IMR-90 (cell line): ENCODE data around the gene MLLT10. TPM values are rescaled to one million over a fixed set of nuclear protein-coding genes. Genes with fewer than 3 reads are reported as not detected.

ENCODE experiments used
- ATAC-seq: fragments of 200-7000 bp; cut with Tn5 transposase; 2 replicates; pipeline ENCODE4 v1.9.1; 2020; ENCODE audit warnings: low read depth, mild to moderate bottlenecking, moderate library complexity
- BruUV-seq: library from RNA; stranded (reverse); fragments of 400-500 nt; replicated peaks from 2 replicates; lab custom pipeline; 2021; lab: Mats Ljungman, UMichigan
- CTCF ChIA-PET: fragments of 300-600 bp; formaldehyde crosslinking; extraction: SDS; loops from one replicate; lab custom pipeline; 2021; ENCODE audit warnings: antibody characterized with exemption; lab: Yijun Ruan, JAX
- POLR2A ChIA-PET: fragments of 300-600 bp; sonication (Branson Sonifier 250); formaldehyde crosslinking; loops from one replicate; lab custom pipeline; 2022; ENCODE audit warnings: antibody characterized with exemption; ENCODE audit not compliant: unreplicated experiment; lab: Charles Lee
- DNase-seq: peaks from one replicate; pipeline ENCODE4 v3.0.0; 2013
- H2AFZ ChIP-seq: replicated peaks from 2 replicates; pipeline ENCODE3; 2013; ENCODE audit warnings: low read length, mild to moderate bottlenecking; ENCODE audit not compliant: poor library complexity
- H2AK5ac ChIP-seq: 2 replicates; pipeline ENCODE4 v1.6.1; 2013; ENCODE audit warnings: low read depth, low read length, inconsistent platforms
- H2AK9ac ChIP-seq: replicated peaks from 2 replicates; pipeline ENCODE3; 2013; ENCODE audit warnings: mild to moderate bottlenecking, low read depth, low read length, moderate library complexity; ENCODE audit not compliant: poor library complexity
- H2BK120ac ChIP-seq: 2 replicates; pipeline ENCODE4 v1.6.1; 2013; ENCODE audit warnings: low read depth, low read length, inconsistent platforms
- H2BK15ac ChIP-seq: 3 replicates; pipeline ENCODE4 v1.6.1; 2013; ENCODE audit warnings: low read depth, low read length, inconsistent platforms
- H2BK20ac ChIP-seq: 2 replicates; pipeline ENCODE4 v1.6.1; 2013; ENCODE audit warnings: low read depth, mild to moderate bottlenecking, inconsistent platforms, low read length, moderate library complexity
- H2BK5ac ChIP-seq: 2 replicates; pipeline ENCODE4 v1.6.1; 2013; ENCODE audit warnings: mild to moderate bottlenecking, low read depth, low read length, inconsistent platforms; ENCODE audit not compliant: poor library complexity, severe bottlenecking
- H3K14ac ChIP-seq: replicated peaks from 2 replicates; pipeline ENCODE4 v1.6.1; 2013; ENCODE audit warnings: low read depth, low read length, inconsistent platforms
- H3K18ac ChIP-seq: 2 replicates; pipeline ENCODE4 v1.6.1; 2013; ENCODE audit warnings: low read depth, low read length, control low read depth
- H3K23ac ChIP-seq: 2 replicates; pipeline ENCODE4 v1.6.1; 2013; ENCODE audit warnings: low read depth, low read length, inconsistent platforms
- H3K27ac ChIP-seq: 2 replicates; pipeline ENCODE4 v1.5.1; 2013; ENCODE audit warnings: mild to moderate bottlenecking, control low read depth, low read length; ENCODE audit not compliant: insufficient read depth
- H3K27me3 ChIP-seq: 2 replicates; pipeline ENCODE4 v1.6.1; 2013; ENCODE audit warnings: low read length; ENCODE audit not compliant: control insufficient read depth, insufficient read depth
- H3K36me3 ChIP-seq: 2 replicates; pipeline ENCODE4 v1.6.1; 2013; ENCODE audit warnings: low read length, mixed read lengths; ENCODE audit not compliant: control insufficient read depth, insufficient read depth
- H3K4ac ChIP-seq: 2 replicates; pipeline ENCODE4 v1.6.1; 2013; ENCODE audit warnings: low read depth, low read length, inconsistent platforms
- H3K4me1 ChIP-seq: 2 replicates; pipeline ENCODE4 v1.6.1; 2013; ENCODE audit warnings: low read length, mixed read lengths; ENCODE audit not compliant: control insufficient read depth, insufficient read depth
- H3K4me2 ChIP-seq: 2 replicates; pipeline ENCODE4 v1.6.1; 2013; ENCODE audit warnings: low read depth, mild to moderate bottlenecking, control low read depth, low read length, moderate library complexity
- H3K4me3 ChIP-seq: 2 replicates; pipeline ENCODE4 v1.5.1; 2013; ENCODE audit warnings: low read depth, mild to moderate bottlenecking, control low read depth, low read length, moderate library complexity; ENCODE audit not compliant: insufficient read depth
- H3K56ac ChIP-seq: 2 replicates; pipeline ENCODE4 v1.6.1; 2013; ENCODE audit warnings: low read length, inconsistent platforms; ENCODE audit not compliant: insufficient read depth; ENCODE audit errors: extremely low read depth
- H3K79me1 ChIP-seq, 2 experiments: 2 replicates each; pipeline ENCODE4 v1.6.1; 2013; ENCODE audit warnings: low read length in 2 of 2, inconsistent platforms in 1 of 2, low read depth in 1 of 2
- H3K9ac ChIP-seq: 2 replicates; pipeline ENCODE4 v1.6.1; 2013; ENCODE audit warnings: low read depth, low read length, control low read depth
- H3K9me1 ChIP-seq: 2 replicates; pipeline ENCODE4 v1.6.1; 2013; ENCODE audit warnings: low read length, inconsistent platforms; ENCODE audit not compliant: insufficient read depth
- H3K9me3 ChIP-seq: 2 replicates; pipeline ENCODE4 v1.6.1; 2013; ENCODE audit warnings: low read length; ENCODE audit not compliant: control insufficient read depth, insufficient read depth
- H4K20me1 ChIP-seq: 2 replicates; pipeline ENCODE4 v1.6.1; 2013; ENCODE audit warnings: low read length, inconsistent platforms; ENCODE audit not compliant: insufficient read depth
- H4K5ac ChIP-seq: 2 replicates; pipeline ENCODE4 v1.6.1; 2013; ENCODE audit warnings: mild to moderate bottlenecking, low read depth, low read length, control low read depth
- H4K8ac ChIP-seq, 2 experiments: 2 replicates each; pipeline ENCODE4 v1.6.1; 2013; ENCODE audit warnings: low read depth in 2 of 2, low read length in 2 of 2, control low read depth in 1 of 2, inconsistent platforms in 1 of 2
- H4K91ac ChIP-seq: 2 replicates; pipeline ENCODE4 v1.6.1; 2013; ENCODE audit warnings: low read depth, low read length, inconsistent platforms; ENCODE audit not compliant: insufficient read depth
- BHLHE40 ChIP-seq: fragments of 150-350 bp; IDR thresholded peaks from 2 replicates; pipeline ENCODE4 v1.6.1; 2016; ENCODE audit warnings: mild to moderate bottlenecking, low read depth, low read length
- CEBPB ChIP-seq: IDR thresholded peaks from 2 replicates; pipeline ENCODE4 v1.6.1; 2012; ENCODE audit warnings: low read depth, low read length, improper control_type of control experiment
- CHD1 ChIP-seq: IDR thresholded peaks from 2 replicates; pipeline ENCODE4 v1.6.1; 2012; ENCODE audit warnings: low read depth, low read length, improper control_type of control experiment
- CTCF ChIP-seq: conservative IDR thresholded peaks from 2 replicates; pipeline ENCODE4 v1.5.1; 2012; ENCODE audit warnings: mild to moderate bottlenecking, low read depth, low read length, improper control_type of control experiment
- FOS ChIP-seq: fragments of 150-350 bp; IDR thresholded peaks from 2 replicates; pipeline ENCODE4 v1.6.1; 2016; ENCODE audit warnings: low read depth, low read length
- MXI1 ChIP-seq: IDR thresholded peaks from 2 replicates; pipeline ENCODE4 v1.6.1; 2012; ENCODE audit warnings: low read depth, mild to moderate bottlenecking, low read length, moderate library complexity, borderline replicate concordance
- POLR2A ChIP-seq: IDR thresholded peaks from 2 replicates; pipeline ENCODE4 v1.6.1; 2012; ENCODE audit warnings: mild to moderate bottlenecking, low read depth, low read length
- SMC3 ChIP-seq: fragments of 150-350 bp; IDR thresholded peaks from 2 replicates; pipeline ENCODE4 v1.6.1; 2016; ENCODE audit warnings: low read depth, mild to moderate bottlenecking, antibody characterized with exemption, low read length, moderate library complexity
- WGBS, 2 experiments: methylation state at CpG; one replicate each; pipeline versions ENCODE4 v1.1.5 to v1.1.7; 2013; ENCODE audit warnings: missing lambda C conversion rate in 2 of 2; ENCODE audit not compliant: insufficient read length in 1 of 2; ENCODE audit errors: extremely low coverage in 2 of 2; 5-methylcytosine and 5-hydroxymethylcytosine counted together
- dilution Hi-C: fragments of 300-500 bp; cut with HindIII; formaldehyde crosslinking; loops from one replicate; pipeline ENCODE4 v1.14.3; 2018; ENCODE audit warnings: low sequenced_read_pairs; ENCODE audit not compliant: unreplicated experiment
- in situ Hi-C: fragments of 300-500 bp; cut with MboI; formaldehyde crosslinking; loops from 3 replicates; pipeline ENCODE4 v1.14.3; 2019; ENCODE audit warnings: low sequenced_read_pairs, inconsistent platforms, mixed read lengths
- intact Hi-C: fragments of 100-400 bp; cut with micrococcal nuclease; formaldehyde crosslinking; loops from 2 replicates; pipeline ENCODE4 v1.10.0; 2022
- polyA plus RNA-seq, 3 experiments: library from polyadenylated mRNA; depleted of rRNA; stranded (reverse); fragments of >200 nt; gene quantifications; 2 replicates each; pipeline ENCODE4 v1.2.3, GENCODE V29; 2012; ENCODE audit warnings: low replicate concordance in 1 of 3
- total RNA-seq: library from RNA; depleted of rRNA; stranded (reverse); fragments of >200 nt; gene quantifications from 2 replicates; pipeline ENCODE4 v1.2.3, GENCODE V29; 2012
- TF ChIP-seq, protein P1 (sequence below): fragments of 150-350 bp; IDR thresholded peaks from 2 replicates; pipeline ENCODE4 v1.6.1; 2016; ENCODE audit warnings: low read depth, mild to moderate bottlenecking, low read length, moderate library complexity, borderline replicate concordance
- TF ChIP-seq, protein P2 (sequence below): fragments of 150-350 bp; IDR thresholded peaks from 2 replicates; pipeline ENCODE4 v1.6.1; 2017; ENCODE audit warnings: mild to moderate bottlenecking, antibody characterized with exemption, low read length, low read depth

MLLT10 gene
- total and polyA plus RNA-seq, 2 of the 4 experiments (the other 2 are of a cell fraction): 22.5 to 29.0 TPM

GRCh38 chr10:21668831-21669230 is 134.8 kb downstream of the MLLT10 start:
- no peaks in the 10 kb centered on the region; the same call in 1 of the 2 replicates for H4K20me1 ChIP-seq
- H3K23ac ChIP-seq: no peak overlapping the region
- H4K91ac ChIP-seq: no peak overlapping the region
- no peak overlapping the region for H3K4me3 ChIP-seq
- H3K36me3 ChIP-seq: peaks cover 6% of the 10 kb centered on the region
- H3K9me3 ChIP-seq: no peaks in the 10 kb centered on the region
- H3K27ac ChIP-seq: no peak overlapping the region
- H3K18ac ChIP-seq: no peak overlapping the region
- H2AK5ac ChIP-seq: no peak overlapping the region
- dilution Hi-C loops (no loop called here), intact Hi-C loops (no loop called here), in situ Hi-C loops (no loop called here)
- H3K4ac ChIP-seq: no peak overlapping the region
- DNase-seq: no peak
- no peak overlapping the region for H4K8ac ChIP-seq
- H3K14ac ChIP-seq: peak overlapping the region; percentile 69; the same call in 1 of the 2 replicates
- H3K4me2 ChIP-seq: no peak overlapping the region
- H3K9me1 ChIP-seq: 0 out of 2 replicates have a peak, but pooled peaks cover 7% of the 10 kb centered on the region
- no peak for ATAC-seq
- no peak overlapping the region for H3K9ac ChIP-seq
- H2BK5ac ChIP-seq: no peak overlapping the region
- no peaks in the 10 kb centered on the region for H3K27me3 ChIP-seq
- H4K5ac ChIP-seq: no peak overlapping the region
- WGBS, 2 experiments: no CpG with 5 or more reads among the region's 1 CpG
- H2BK15ac ChIP-seq: no peak overlapping the region
- ChIA-PET CTCF (no interaction called here), POLR2A (no interaction called here)
- peaks cover 19 to 63% of the 10 kb centered on the region in 2 experiments; a peak in 3 of 4 replicates for H3K79me1 ChIP-seq
- TF ChIP-seq SMC3 (no peak), CEBPB (no peak), CHD1 (no peak), MXI1 (no peak), FOS (no peak), POLR2A (no peak), BHLHE40 (no peak), CTCF (no peak)
- TF ChIP-seq, protein P1, sequence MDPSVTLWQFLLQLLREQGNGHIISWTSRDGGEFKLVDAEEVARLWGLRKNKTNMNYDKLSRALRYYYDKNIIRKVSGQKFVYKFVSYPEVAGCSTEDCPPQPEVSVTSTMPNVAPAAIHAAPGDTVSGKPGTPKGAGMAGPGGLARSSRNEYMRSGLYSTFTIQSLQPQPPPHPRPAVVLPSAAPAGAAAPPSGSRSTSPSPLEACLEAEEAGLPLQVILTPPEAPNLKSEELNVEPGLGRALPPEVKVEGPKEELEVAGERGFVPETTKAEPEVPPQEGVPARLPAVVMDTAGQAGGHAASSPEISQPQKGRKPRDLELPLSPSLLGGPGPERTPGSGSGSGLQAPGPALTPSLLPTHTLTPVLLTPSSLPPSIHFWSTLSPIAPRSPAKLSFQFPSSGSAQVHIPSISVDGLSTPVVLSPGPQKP: no peak
- TF ChIP-seq, protein P2, sequence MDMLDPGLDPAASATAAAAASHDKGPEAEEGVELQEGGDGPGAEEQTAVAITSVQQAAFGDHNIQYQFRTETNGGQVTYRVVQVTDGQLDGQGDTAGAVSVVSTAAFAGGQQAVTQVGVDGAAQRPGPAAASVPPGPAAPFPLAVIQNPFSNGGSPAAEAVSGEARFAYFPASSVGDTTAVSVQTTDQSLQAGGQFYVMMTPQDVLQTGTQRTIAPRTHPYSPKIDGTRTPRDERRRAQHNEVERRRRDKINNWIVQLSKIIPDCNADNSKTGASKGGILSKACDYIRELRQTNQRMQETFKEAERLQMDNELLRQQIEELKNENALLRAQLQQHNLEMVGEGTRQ: no peak
- no peaks in the 10 kb centered on the region for H3K4me1 ChIP-seq
- no peak overlapping the region for H2BK20ac ChIP-seq
- no peak overlapping the region for H2BK120ac ChIP-seq
- no peak overlapping the region for H2AK9ac ChIP-seq
- no peak overlapping the region for H3K56ac ChIP-seq
- H2AFZ ChIP-seq: no peak overlapping the region
- BruUV-seq: no TSS peak
